Activated T-helper 1 cell treated with anti-CD3 and anti-CD28 coated beads, Interleukin-2, amount 50 U/mL, for 16 hours (primary cell): ENCODE measurements around the gene XYLT1.

Source experiments
- DNase-seq, 2 donors: peaks; one replicate each; pipeline ENCODE4 v3.0.0-alpha.2; 2020; ENCODE audit warnings: low read depth in 1 of 2, low spot score in 1 of 2

XYLT1 gene

DNA sequence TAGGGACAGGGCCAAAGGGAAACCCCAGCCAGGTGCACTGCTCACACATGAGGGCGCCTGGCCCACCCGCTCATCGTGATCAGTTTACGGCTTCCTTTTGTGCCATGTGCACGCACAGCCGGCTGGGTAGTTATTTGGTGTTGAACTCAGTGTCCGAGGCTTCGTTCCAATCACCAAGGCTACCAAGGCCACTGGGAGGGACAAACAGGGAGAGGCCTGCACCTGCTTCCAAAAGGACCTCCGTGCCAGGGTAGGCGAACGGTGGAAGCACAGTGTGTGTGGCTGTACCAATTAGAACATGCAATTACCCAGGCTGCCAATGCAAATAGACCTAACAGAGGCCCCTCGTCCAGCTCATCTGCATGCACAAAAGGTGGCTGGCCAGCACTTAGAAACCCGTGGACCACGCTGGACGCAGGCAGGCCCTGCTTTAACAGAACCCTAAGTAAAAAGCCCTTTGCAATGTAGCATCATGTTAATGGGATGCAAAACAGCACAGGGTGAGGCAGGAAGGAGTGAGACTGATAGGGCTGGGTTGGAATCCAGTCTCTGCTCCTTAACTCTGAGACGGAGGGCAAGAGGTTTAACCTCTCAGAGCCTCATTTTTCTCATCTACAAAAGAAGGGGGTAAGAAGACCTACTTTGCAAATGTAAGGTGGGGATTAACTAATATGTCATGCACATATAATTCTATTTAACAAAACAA lies 204.0 kb downstream of the XYLT1 start:
- no peak for DNase-seq

DNA sequence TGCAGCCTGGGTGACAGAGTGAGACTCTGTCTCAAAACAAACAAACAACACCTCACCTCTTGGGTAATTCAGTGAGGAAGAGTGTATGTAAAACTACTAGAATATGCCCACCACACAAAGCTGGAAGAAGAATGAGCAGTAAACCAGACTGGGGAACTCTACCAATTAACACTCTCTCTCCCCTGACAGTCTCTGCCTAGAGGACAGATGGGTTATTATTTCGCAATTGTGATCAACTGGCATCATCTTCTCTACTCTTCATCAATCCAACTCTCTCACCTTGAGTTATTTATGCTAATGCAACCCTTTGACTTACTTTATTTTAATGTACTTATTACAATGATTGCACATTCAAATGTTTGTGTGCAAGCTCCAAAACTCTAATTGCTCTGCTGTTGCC lies 205.6 kb downstream of the XYLT1 start:
- DNase-seq = no peak

DNA sequence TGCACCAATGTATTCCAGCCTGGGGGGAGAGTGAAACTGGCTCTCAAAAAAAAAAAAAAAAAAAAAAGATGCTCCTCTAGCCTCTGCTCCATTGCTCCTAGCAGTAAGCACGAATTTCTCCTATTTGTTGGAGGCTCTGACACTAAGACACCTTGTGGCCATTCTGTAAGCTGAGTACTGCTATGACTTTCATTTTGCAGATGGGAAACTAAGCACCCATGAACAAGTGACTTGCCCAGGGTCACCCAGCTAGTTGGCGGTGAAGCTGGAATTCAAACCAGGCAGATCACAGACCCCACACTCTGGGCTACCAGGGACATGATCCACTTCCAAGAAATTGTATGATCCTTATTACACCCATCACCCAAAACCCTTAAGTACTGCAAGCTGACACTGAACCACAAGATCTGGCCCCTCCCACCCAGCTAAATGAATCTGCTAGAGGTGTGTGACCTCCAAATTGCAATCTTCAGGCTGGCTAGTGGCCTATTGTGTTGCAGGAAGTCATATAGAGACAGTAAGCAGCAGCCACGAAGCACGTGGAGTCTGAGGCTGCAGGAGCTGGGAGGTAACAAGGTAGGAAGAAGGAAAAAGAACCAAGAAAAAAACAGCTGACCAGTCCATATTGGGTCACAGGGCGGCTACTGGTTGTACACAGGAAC lies 209.4 kb downstream of the XYLT1 start:
- no peak for DNase-seq

DNA sequence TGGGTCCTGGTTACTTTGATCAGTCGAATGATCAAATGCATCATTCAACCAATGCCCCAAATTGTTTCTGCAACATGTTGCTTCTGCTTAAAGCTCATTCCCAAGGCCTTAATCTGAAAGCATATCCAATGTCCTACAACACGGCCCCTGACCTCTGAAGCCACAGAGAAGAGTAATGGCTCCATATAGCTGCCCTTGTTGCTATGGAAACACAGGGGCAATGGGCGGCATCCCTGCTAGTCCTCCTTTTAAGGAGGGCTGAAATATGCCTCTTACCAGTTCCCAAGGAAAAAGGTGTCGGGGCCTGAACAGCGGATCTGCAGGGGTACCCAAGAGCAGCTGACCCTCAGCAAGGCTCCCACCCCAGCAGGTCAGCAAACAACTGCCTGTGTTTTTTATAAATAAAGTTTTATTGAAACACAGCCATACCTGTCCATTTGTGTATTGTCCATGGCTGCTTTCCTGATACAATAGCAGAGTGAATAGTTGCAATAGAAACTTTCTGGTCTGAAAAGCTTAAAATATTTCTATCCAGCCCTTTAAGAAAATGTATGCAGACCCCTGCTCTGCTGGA lies 210.4 kb downstream of the XYLT1 start:
- DNase-seq = no peak

DNA sequence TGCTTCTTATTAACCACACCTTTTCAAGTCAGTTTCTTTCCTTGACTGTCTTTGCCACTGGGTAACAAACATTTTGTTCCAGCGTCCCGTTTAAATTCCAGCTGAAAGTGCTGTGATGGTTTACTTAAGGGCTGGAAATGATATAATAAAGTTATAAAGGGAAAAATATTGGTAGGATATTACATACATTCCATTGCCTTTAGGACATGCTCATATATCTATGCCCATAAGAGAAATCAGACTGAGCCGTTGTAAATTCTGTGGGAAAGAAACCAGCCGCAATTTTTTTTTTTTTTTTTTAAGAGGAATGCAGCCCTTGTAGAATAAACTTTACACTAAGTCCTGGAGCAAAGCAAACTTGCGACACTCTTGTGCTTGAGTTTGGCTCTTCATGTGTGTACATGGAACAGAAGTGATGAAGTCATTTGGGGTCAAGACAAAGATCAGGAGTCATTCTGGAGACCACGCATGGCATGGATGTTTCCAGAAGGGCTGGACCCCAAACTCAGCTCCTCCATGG lies 210.9 kb downstream of the XYLT1 start:
- no peak for DNase-seq

DNA sequence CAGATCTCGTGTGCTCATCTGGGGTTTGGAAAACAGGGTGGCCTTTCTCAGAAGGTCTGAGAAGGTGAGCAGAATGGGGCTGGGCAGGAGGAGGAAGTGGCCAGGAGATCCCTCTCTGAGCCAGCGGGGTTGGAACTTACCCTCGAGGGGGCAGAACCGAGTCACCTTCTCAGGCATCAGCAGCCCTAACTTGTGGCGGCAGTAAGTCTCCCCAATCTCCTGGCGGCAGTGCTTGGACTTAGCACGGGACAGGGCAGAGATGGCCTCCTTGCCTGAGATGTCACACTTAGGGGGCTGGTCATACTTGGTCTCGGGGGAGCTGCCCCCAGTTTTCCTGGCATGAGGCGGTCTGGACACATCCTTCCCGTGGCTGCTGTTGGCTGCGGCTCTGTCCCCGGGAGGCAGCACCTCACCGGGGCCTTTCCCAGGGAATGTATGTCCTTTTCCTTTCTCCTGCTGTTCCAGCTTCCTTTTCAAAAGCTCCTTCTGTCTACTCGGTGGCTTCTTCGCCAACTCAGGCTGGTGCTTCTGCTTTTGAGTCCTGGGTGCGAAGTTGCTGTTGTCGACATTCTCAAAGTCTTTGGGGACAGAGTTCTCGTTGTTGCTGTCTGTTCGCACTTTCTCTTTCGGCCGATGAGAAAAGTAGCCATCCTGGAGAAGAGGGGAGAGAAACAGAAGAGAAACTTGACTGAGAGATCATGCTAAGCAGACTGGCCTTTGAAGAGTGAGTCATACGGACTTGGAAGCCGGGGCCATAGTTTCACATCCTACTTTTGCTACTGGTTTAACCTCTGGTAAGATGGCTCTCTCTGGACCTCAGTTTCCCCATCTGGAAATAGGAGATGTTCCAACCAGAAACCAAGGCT lies 211.7 kb downstream of the XYLT1 start:
- DNase-seq = no peak

DNA sequence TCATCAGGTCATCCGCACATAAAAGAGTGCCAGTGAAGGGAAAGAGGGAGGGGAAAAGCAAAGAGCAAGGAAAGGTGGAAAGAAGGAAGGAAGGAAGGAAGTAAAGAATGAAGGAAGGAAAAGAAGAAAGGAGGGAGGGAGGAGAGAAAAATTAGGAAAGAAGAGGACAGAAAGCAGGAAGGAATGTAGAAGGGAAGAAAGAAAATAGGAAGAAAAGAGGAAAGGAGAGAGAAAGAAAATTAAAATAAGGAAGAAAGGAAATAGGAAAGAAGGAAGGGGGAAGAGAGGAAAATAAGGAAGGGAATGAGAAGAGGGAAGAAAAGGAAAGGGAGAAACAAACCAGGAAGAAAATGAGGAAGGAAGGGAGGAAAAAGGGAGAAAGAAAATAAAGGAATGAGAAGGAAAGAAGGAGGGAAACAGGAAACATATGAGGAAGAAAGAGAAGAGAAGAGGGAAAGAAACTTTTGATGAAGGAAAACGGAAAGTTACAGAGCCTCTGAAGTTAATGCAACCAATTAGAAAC lies 212.6 kb downstream of the XYLT1 start:
- no peak for DNase-seq

DNA sequence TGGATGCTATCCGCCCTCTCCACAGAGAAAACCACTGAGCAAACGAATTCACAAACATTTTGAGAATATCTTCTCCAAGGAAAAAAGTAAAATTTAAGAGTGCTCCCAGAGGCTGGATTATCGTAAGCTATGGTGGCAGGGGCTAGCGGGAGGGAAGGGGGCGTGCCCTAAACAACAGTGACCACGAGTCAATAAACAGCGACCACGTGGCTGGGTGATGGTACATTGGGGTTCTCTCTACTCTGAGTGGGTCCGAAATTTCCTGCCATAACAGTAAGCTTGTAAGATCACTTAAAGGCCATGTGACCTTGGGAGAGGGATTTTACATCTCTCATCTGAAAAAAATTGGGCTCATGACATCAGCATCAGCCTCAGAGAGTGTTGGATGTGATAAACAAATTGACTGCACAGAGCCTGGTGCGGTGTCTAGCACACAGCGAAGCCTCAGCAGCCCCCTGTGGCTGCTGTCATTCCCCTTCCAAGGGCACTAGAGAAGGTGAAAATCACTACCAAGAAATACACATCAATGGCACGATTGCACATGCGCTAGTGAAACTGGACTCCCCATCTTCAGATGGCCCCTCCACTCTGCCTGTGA lies 213.2 kb downstream of the XYLT1 start:
- DNase-seq = no peak

DNA sequence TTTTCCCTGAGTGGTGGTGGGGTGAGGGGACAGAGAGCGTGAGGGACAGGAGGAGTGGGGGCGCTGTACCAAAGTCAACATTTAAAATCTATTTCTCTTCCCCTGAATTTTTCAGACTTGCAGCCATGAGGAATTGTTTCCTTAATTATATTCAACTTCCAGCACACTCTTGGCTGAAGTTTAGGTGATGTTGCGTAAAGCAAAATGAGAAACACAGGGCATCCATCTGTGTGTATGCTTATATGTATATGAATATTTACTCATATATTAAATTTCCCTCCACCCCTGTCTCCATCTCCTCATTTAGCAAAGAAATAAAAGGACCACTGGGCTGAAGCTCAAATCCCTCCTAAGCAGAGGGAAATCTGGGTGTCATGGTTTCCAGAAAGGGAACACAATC lies 218.1 kb downstream of the XYLT1 start:
- DNase-seq = no peak

DNA sequence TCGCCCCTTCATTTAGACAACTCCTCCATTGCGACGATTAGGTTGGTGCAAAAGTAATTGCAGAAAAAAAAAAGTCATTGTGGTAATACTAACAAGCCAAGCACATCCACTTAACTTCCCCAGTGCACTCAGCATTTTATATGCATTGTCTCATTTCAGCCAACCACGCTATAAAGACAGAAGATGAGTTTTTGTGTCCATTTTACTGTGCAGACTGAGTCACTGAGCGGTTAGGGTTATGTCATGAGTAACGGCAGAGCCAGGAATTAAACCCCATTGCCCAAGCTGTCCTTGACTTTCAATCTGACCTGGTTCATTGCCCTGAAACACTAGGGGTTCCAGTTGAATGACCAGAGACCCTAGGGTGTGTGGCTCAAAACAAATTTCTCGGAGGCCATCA lies 218.7 kb downstream of the XYLT1 start:
- DNase-seq = no peak

DNA sequence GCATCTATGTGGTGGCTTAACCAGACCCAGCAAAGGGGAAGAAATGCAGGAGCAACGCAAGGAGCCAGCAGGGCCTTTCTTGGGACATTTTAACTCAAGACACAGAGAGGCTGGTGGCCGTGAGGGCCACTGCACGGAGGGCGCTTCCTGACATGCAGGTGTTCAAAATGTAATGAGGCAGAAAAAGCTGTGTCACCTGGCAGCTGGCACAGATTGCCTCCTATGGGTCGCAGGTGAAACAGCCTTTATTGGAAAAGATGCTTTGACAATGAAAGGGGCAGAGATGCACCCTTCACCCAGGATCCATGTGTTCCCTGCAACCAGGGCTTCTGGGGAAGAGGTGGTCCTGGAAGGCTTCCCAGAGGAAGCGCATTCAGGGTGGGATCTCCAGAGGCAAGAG lies 219.3 kb downstream of the XYLT1 start:
- DNase-seq = no peak

DNA sequence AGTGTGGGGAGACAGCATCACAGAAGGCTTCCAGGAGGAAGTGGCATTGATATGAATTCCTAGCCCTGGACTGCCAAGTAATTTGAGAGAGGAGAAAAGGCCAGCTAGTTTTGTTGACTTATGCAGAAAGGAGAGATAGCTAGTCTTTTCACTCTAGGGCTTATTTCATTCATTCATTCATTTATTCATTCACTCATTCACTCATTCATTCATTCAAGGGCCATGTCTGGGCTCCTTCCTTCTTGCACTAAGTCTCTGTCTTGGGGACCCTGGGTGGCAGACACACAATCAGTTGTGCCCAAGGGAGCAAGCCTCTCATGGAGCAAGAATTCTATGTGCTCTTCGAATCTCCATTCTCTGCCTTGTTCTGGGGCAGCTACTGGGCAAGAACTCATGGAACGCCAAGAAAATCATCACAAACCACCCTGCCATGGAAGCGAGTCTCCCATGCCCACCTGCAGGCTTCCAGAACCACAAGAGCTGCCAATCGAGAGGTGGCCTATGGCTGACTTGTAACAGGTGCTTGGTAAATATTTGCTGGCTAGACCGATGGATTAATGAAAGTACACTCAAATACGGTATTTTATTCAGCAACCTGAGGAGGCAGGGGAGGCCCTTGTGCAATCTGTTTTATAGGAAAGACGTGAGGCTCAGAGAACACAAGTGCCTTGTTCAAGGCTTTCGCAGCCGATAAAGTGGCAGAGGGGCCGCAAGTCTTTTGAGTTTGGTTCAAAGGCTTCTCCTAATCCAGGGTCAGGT lies 223.6 kb downstream of the XYLT1 start:
- DNase-seq = no peak

DNA sequence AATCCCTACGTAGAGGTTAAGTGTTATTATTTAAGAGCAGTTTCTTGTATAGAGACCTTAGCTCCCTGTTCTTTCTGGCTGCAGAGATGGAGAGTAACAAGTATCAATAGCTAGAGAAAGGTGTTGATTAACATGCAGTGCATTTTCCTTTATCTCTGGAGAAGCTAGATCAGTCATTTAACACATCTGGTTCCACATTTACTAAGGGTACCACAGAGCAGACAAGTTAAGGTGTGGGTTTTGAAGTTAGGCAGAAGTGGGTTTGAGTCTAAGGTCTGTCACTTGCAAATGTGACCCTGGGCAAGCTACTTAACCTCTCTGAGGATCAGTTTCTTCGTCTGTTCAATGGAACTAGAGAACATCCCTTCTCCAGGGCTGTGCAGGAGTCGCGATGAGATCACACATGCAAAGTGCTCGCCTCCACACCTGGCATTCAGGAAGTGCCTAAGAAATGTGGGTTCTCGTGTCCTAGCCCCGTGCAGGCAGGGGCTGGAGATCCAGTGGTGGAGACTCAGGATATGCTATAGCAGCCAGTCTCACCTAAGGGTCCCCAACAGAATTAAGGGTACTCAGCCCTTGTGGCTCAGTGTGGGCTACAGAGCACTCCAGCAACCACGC lies 224.4 kb downstream of the XYLT1 start:
- DNase-seq = no peak

DNA sequence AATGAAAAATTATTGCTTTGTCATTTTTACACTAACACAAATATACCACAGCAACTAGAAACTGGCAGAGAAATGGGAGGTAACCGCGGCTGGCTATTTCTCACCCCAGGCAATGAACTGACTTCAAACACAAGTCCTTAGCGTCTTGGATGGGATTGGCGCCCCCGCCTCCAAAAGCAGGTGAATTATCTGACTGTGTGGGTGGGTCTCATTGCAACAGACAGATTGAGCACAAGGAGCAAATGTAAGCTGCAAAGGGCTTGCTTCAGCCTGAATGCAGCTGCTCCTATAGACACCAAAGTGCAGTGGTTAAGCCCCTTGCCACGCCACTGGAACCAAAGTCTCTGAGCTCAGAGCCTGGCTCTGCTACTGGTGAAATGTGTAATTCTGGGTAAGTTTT lies 225.0 kb downstream of the XYLT1 start:
- no peak for DNase-seq

DNA sequence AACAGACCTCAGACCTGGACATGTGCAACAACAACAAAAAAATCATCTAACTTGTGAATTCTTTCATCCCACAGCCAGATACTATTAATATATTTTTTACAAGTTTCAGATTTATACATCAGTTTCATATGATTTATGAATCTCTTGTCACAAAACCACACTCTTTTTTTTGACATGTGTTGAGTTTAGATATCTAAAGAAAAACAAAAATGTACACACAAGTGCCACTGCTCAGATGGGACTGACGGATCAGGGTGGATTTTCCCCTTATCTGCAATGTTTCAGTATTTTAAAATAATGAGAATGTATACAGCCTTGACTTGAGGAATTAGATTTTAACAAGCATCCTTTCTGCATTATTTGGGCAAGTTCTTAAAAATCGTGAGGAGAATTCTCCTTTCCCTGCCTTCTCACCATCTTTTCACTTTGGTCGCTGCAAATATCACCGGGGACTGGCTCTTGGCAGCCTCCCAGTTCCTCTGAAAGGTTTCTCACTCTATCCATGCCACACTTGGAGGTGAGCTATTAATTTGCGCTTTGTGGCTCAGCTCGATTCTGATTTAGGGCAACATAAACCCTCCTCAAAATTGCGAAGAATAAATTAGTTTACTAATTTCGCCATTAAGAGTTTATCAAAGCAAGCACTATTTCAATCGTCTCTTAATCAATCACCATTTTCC lies 225.7 kb downstream of the XYLT1 start:
- no peak for DNase-seq

DNA sequence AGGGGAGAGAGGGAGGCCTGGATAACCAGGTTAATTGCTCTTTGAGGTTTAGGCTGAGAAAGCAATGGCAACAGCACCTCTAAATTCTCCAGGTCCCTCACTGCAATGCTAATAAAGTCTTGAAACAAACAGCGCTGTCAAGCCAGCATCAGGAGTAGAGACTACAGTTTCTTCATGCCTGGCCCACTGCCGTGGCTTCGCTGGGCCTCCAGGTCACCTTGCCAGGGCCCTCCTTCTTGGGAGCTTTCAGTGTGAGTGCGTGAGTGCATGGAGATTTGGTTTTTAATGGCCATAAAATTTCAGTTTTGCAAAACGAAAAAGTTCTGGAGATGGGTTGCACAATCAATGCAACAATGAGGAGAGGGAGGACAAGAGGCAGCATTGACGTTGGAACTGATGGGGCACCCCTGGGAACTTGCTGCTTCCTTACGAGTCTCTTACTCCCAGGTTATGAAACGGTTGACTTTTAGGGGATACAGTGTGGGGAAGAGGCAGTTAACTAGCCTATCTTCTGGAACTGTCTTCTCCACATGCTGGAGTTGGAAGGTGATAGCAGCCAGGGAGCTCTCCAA lies 229.4 kb downstream of the XYLT1 start:
- DNase-seq = no peak

DNA sequence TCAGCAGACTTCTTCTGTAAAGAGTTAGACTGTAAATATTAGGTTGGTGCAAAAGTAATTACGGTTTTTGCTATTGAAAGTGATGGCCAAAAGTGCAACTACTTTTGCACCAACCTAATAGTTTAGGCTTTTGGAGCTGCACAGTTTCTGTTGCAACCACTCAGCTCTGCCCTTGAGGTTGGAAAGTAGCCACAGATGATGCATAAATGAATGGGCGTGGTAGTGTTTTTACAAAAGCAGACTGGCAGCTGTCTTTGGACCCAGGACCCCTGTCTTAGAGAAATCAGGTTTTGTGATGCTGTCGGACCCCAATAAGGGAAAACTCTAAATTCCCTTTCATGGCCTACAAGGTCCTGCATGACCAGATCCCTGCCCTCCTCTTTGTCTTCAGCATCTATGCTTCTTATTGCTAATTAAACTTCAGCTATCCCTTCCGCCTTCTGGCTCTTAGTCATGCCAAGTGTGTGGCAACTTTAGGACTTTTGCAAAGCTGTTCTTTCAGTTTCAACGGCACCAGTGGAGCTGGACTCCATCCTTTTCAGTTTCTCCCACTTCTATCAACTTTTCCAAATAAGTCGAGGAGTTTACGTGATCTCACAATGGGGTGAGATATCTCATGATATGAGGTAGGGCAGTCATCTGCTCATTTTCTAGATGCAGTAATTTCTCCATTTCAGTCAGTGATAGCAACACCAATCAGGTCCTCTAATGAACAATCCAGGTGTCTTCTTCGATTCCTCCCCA lies 232.3 kb downstream of the XYLT1 start:
- no peak for DNase-seq

DNA sequence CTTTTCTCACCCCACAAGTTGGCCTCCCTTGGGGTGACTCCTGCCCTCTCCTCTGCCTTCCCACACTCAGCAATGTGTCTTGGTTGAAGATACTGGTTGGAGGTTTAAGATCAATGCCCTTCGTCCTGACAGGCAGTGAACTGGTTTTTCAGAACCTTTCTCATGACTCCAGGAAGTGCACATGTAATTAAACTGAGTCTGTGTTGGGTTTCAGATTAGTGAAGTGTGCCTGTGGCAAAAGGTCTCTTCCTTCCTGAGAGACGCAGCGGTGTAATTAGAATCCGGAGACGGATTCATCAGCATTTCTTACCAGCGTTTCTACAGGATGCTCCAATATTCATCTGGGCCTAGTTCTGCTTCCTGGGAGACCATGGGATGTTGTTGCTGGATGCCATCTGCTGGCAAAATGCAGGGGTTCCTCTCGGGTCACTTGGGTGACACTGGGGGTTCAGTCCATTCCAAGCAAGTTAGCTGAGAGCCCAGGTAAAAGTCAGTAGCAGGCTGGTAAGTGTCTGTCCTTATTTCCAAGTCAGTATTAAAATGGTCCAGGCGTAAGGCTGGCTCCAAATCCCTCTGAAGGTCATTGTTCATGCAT lies 233.3 kb downstream of the XYLT1 start:
- no peak for DNase-seq
